ENCODE measurements around the gene ATP2C1.

GRCh38 chr3:130894130-130894985, 474 bp downstream of the ATP2C1 start:
- TF ChIP-seq, protein P1, sequence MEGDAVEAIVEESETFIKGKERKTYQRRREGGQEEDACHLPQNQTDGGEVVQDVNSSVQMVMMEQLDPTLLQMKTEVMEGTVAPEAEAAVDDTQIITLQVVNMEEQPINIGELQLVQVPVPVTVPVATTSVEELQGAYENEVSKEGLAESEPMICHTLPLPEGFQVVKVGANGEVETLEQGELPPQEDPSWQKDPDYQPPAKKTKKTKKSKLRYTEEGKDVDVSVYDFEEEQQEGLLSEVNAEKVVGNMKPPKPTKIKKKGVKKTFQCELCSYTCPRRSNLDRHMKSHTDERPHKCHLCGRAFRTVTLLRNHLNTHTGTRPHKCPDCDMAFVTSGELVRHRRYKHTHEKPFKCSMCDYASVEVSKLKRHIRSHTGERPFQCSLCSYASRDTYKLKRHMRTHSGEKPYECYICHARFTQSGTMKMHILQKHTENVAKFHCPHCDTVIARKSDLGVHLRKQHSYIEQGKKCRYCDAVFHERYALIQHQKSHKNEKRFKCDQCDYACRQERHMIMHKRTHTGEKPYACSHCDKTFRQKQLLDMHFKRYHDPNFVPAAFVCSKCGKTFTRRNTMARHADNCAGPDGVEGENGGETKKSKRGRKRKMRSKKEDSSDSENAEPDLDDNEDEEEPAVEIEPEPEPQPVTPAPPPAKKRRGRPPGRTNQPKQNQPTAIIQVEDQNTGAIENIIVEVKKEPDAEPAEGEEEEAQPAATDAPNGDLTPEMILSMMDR (CRISPR knock-in tag; IDR thresholded peaks at IDR 0.05): 0 out of 2 replicates have a peak, but pooled peaks have one; percentile 25
- no peak for TF ChIP-seq ZFP37 (CRISPR knock-in tag; IDR thresholded peaks at IDR 0.05; ENCODE audit: borderline replicate concordance)
- TF ChIP-seq TAF1 (CRISPR knock-in tag; IDR thresholded peaks at IDR 0.05): no peak
- TF ChIP-seq ZHX1 (CRISPR knock-in tag; IDR thresholded peaks at IDR 0.05; ENCODE audit: low read depth): no peak
- no peak for TF ChIP-seq POLR2AphosphoS5 (IDR thresholded peaks at IDR 0.05; ENCODE audit: low read depth, low read length)
- TF ChIP-seq BHLHE40 (IDR thresholded peaks at IDR 0.05; ENCODE audit: low read length): no peak
- TF ChIP-seq ADNP (CRISPR knock-in tag; IDR thresholded peaks at IDR 0.05): no peak
- TF ChIP-seq ZNF44 (CRISPR knock-in tag; IDR thresholded peaks at IDR 0.05): no peak
- no peak for TF ChIP-seq SMARCC2 (IDR thresholded peaks at IDR 0.05)
- TF ChIP-seq, protein P2, sequence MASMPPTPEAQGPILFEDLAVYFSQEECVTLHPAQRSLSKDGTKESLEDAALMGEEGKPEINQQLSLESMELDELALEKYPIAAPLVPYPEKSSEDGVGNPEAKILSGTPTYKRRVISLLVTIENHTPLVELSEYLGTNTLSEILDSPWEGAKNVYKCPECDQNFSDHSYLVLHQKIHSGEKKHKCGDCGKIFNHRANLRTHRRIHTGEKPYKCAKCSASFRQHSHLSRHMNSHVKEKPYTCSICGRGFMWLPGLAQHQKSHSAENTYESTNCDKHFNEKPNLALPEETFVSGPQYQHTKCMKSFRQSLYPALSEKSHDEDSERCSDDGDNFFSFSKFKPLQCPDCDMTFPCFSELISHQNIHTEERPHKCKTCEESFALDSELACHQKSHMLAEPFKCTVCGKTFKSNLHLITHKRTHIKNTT (CRISPR knock-in tag; IDR thresholded peaks at IDR 0.05): no peak
- no peak for TF ChIP-seq STAG1 (CRISPR knock-in tag; IDR thresholded peaks at IDR 0.05)
- TF ChIP-seq FIP1L1 (IDR thresholded peaks at IDR 0.05; ENCODE audit: borderline replicate concordance, insufficient read depth, low read depth, low read length): no peak

All from HepG2 (cell line).